Stimulated activated CD8-positive, alpha-beta memory T cell treated with anti-CD3 and anti-CD28 coated beads, Interleukin-12 subunit alpha, Interleukin-12 subunit beta, amount 100 ng/mL, for 1 hour (primary cell): ENCODE results near the gene EZH1.
A peak's percentile ranks its signal among the peaks of the same experiment; 100 is the strongest.

ENCODE experiments used
- DNase-seq: peaks from one replicate; pipeline ENCODE4 v3.0.0-alpha.2; 2020; ENCODE audit warnings: low read depth

Gene EZH1

GRCh38 chr17:42709561-42709960, 35.3 kb downstream of the EZH1 start:
- DNase-seq, result no peak

GRCh38 chr17:42708588-42708987, 36.3 kb downstream of the EZH1 start:
- DNase-seq, result no peak

- peak; percentile 27 for DNase-seq
Measured at GRCh38 chr17:42706732-42707131, 38.1 kb downstream of the EZH1 start.

GRCh38 chr17:42704837-42705494, 39.9 kb downstream of the EZH1 start:
- DNase-seq, result no peak

GRCh38 chr17:42704490-42704836, 40.4 kb downstream of the EZH1 start:
- no peak for DNase-seq

- no peak for DNase-seq
Measured at GRCh38 chr17:42702446-42702845, 42.4 kb downstream of the EZH1 start.

GRCh38 chr17:42700586-42701289, 44.1 kb downstream of the EZH1 start:
- no peak for DNase-seq

GRCh38 chr17:42699415-42699740, 45.5 kb downstream of the EZH1 start:
- DNase-seq, result no peak

GRCh38 chr17:42698736-42699414, 46.0 kb downstream of the EZH1 start:
- no peak for DNase-seq

GRCh38 chr17:42697108-42697811, 47.6 kb downstream of the EZH1 start:
- DNase-seq, result no peak

GRCh38 chr17:42695500-42695899, 49.3 kb downstream of the EZH1 start:
- no peak for DNase-seq

- no peak for DNase-seq
Measured at GRCh38 chr17:42694524-42694923, 50.3 kb downstream of the EZH1 start.

- no peak for DNase-seq
Measured at GRCh38 chr17:42692489-42692888, 52.4 kb downstream of the EZH1 start.

GRCh38 chr17:42691021-42691545, 53.8 kb downstream of the EZH1 start:
- no peak for DNase-seq

- no peak for DNase-seq
Measured at GRCh38 chr17:42690596-42690995, 54.2 kb downstream of the EZH1 start.

- DNase-seq, result no peak
Measured at GRCh38 chr17:42687707-42688320, 57.0 kb downstream of the EZH1 start.

- no peak for DNase-seq
Measured at GRCh38 chr17:42686520-42687128, 58.2 kb downstream of the EZH1 start.

- DNase-seq, result no peak
Measured at GRCh38 chr17:42685831-42686230, 59.0 kb downstream of the EZH1 start.

GRCh38 chr17:42684929-42685556, 59.8 kb downstream of the EZH1 start:
- no peak for DNase-seq

- DNase-seq, result no peak
Measured at GRCh38 chr17:42683407-42684034, 61.3 kb downstream of the EZH1 start.
